ENCODE results near the gene GPBP1.
"Not testable (repeated sequence)": the region's sequence is repeated elsewhere in the genome, so short reads cannot be mapped to it uniquely, and the experiment has no call there.

Gene GPBP1

DNA sequence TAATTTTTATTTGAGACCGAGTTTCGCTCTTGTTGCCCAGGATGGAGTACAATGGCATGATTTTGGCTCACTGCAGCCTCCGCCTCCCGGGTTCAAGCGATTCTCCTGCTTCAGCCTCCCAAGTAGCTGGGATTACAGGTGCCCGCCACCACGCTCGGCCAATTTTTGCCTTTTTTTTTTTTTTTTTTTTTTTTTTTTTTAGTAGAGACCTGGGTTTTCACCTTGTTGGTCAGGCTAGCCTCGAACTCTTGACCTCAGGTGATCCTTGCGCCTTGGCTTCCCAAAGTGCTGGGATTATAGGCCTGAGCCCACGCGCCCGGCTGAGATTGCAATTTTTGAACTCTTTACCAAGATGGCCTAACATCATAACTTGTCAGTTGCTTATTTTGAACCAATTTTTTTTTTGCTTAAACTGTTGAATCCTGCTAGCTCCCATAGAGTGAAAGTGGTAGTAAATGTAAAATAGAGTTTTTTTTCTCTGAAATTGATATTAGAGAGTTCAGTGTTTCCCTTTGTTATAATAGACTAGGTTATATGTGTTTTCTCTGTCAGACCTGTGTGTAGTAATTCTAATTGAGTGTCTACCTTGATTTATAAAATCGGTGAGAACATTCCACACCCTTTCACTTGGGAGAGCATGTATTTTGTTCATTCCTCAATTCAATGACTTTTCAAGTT, 3.8 kb downstream of the GPBP1 start:
- DNase-seq, result no peak

DNA sequence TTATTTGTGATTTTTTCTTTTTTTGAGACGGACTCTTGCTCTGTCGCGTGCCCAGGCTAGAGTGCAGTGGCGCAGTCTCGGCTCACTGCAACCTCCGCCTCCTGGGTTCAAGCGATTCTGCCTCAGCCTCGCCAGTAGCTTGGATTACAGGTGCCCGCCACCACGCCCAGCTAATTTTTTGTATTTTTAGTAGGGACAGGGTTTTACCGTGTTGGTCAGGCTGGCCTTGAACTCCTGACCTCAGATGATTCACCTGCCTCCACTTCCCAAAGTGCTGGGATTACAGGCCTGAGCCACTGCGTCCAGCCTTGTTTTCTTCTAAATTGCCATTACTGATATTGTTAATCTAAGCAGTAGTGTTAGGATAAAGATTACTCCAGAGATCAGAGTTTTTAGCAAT, 4.4 kb downstream of the GPBP1 start:
- not testable (repeated sequence) for DNase-seq

DNA sequence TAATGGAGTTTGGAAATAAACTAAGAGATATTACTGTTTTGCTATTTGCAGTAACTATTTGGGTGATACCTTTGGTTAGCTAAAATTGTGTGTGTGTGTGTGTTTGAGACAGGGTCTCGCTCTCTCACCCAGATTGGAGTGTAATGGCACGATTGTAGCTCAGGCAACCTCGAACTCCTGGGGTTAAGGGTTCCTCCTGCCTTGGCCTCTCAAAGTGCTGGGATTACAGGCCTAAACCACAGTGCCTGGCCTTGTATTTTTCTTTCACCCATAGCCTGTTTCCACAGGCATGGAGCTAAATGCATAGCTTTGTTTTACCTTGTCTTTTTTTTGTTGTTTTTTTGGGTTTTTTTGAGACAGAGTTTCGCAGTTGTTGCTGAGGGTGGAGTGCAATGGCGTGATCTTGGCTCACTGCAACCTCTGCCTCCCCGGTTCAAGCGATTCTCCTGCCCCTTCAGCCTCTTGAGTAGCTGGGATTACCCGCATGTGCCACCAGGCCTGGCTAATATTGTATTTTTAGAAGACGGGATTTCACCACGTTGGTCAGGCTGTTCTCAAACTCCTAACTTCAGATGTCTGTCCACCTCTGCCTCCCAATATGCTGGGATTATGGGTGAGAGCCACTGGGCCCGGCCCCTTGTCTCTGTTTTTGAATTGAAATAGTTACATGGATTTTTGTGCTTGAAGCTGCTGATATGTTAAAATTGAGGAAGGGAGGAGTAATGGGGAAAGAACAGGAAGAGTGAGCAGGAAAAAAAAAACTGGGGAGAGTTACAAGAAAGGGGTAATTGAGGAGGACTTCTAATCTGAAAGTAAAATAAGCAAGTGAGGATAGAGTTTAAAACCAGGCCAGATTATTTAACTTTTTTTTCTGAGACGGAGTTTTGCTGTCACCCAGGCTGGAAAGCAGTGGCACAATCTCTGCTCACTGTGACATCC, 5.7 kb downstream of the GPBP1 start:
- no peak for DNase-seq

DNA sequence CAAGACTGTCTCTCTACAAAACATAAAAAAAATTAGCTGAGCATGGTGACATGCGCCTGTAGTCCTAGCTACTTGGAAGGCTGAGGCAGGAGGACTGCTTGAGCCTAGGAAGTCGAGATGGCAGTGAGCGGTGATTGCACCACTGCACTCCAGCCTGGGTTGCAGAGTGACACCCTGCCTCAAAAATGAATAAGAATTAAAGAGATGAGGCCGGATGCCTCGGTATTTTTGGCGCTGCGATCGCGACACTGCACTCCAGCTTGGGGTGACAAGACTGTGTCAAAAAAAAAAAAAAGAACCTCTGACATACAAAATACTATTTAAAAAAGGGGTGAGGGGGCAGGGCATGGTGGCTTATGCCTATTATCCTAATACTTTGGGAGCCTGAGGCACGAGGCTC, 7.3 kb downstream of the GPBP1 start:
- DNase-seq, result no peak

DNA sequence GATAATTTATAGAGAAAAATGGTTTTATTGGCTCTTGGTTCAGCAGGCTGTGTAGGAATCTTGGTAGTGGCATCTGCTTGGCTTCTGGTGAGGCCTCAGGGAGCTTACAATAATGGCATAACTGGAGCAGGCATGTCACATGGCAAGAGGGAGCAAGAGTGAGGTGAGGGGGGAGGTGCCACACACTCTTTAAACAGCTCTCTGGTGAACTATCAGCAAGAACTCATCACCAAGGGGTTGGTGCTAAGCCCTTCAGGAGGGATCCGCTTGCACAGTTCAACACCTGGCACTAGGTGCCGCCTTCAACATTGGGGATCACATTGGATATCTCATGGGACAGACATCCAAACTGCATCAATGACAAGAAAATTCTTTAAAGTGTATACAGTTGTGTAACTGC, 10.5 kb downstream of the GPBP1 start:
- DNase-seq, result no peak

GRCh38 chr5:57185313-57185712, 11.5 kb downstream of the GPBP1 start:
- DNase-seq, result no peak

GRCh38 chr5:57186194-57186593, 12.3 kb downstream of the GPBP1 start:
- no peak for DNase-seq

GRCh38 chr5:57187977-57188376, 14.1 kb downstream of the GPBP1 start:
- DNase-seq, result not testable (repeated sequence)

- no peak for DNase-seq
These were observed 15.7 kb downstream of the GPBP1 start for GRCh38 chr5:57189515-57189914.

DNA sequence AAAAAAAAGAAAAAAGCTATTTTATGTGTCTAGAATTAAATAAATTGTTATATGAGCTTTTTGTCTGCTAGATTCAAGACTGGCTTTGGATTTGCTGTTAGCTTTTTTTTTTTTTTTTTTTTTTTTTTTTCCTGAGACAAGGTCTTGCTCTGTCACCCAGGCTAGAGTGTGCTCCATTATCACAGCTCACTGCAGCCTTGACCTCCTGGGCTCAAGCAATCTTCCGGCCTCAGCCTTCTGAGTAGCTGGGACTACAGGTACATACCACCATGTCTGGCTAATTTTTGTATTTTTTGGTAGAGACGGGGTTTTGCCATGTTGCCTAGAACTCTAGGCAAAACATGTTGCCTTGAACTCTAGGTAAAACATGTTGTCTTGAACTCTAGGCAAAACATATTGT, 16.7 kb downstream of the GPBP1 start:
- no peak for DNase-seq

DNA sequence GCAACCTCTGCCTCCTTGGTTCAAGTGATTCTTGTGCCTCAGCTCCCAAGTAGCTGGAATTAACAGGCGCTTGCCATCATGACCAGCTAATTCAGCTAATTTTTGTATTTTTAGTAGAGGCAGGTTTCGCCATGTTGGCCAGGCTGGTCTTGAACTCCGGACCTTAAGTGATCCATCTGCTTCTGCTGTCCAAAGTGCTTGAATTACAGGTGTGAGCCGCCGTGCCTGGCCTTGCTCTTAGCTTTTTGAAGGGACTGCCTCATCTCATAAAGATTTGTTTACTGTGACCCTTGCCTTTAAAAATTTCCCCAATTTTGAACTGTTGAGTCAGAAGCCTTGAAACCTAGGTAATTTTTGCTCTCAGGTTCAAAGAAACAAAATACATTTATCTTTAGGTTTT, 17.3 kb downstream of the GPBP1 start:
- no peak for DNase-seq

DNA sequence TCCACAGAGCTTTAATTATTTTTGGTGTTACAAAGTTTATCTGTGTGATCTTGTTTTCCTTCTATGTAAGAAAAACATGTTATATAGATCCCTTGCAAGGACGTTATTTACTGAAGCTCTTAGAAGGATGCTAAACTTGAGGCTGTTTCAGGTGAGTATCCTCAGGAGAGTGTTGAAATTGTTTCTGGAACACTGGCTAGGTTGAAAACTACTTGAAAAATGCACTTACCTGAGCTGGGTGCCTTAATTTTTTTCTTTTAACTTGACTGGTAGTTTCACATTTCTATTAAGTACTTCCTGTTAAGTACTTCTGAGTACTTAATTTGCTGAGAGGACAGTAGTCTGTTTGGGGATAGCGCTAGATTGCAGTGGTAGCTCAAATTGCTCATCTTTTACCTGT, 18.1 kb downstream of the GPBP1 start:
- DNase-seq, result no peak

DNA sequence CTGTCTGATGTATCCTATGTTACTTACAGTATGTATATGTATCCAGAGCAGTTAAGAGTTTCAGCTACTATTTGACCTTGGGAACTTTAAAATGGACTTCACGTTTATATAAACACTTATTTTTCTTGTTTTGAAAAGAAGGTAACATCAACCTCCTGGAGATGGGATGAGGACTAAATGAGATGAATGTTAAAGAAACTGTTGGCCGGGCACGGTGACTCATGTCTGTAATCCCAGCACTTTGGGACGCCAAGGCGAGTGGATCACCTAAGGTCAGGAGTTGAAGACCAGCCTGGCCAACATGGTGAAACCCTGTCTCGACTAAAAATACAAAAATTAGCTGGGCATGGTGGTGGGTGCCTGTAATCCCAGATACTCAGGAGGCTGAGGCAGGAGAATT, 19.0 kb downstream of the GPBP1 start:
- DNase-seq, result not testable (repeated sequence)

DNA sequence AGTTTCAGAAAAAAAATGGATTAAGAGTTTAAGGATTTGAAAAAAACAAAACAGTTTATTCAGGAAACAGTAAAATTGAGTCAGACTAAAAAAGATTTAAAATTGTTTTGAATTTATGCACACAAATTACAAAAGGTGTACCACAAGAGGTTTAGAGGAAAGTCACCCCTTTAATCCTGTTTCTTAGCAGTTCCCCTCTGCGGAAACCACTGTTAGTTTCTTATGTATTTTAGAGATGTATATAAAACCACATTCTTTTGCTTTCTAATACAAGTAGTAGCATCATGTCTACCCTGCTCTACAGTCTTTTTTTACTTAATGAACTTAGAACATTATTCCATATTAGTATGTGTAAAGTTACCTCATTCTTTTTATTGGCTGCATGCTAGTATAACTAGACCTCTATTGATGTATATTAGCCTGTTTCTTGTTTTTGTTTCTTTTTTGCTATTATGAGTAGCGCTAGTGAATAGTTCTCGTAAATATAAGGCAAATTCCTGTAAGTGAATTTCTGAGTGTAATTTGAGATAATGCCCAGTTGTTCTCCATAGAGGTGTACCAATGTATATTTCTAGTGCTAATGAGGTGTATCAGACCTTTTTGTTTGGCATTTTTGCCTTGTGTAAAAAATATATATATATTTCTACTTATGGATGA, 20.0 kb downstream of the GPBP1 start:
- no peak for DNase-seq

DNA sequence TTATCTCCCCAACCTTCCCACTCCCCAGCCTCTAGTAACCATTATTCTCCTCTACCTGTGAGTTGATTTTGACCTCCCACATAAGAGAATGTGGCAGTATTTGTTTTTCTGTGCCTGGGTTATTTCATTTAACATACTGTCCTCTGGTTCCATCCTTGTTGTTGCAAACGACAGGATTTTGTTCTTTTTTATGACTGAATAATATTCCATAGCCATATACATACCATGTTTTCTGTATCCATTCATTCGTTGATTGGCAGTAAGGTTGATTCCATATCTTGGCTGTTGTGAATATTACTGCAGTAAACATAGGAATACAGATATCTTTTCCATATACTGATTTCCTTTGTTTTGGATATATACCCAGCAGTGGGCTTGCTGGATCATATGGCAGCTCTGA, 20.8 kb downstream of the GPBP1 start:
- DNase-seq, result no peak

GRCh38 chr5:57195060-57195459, 21.2 kb downstream of the GPBP1 start:
- DNase-seq, result no peak

GRCh38 chr5:57199866-57200265, 26.0 kb downstream of the GPBP1 start:
- DNase-seq, result no peak

GRCh38 chr5:57202811-57203210, 29.0 kb downstream of the GPBP1 start:
- DNase-seq, result no peak

- DNase-seq, result no peak
These were observed 33.3 kb downstream of the GPBP1 start for GRCh38 chr5:57207007-57207653.

DNA sequence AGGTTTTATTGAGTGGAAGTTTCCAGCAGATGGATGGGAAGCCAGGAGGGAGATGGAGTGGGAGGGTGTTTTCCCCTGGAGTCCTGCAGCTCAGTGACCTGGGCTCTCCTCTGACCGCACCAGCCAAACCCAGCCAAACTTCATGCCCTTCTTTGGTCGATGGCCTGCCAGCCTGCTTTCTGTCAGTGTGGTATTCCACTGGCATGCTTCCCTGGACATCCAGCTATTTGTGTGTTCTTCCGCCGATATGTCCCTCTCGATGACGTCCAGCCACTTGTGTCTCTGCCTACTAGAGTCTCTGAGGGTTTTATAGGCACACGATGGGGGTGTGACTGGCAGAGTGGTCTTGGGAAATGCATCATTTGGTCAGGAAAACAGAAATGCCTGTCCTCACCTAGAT, 33.8 kb downstream of the GPBP1 start:
- no peak for DNase-seq

DNA sequence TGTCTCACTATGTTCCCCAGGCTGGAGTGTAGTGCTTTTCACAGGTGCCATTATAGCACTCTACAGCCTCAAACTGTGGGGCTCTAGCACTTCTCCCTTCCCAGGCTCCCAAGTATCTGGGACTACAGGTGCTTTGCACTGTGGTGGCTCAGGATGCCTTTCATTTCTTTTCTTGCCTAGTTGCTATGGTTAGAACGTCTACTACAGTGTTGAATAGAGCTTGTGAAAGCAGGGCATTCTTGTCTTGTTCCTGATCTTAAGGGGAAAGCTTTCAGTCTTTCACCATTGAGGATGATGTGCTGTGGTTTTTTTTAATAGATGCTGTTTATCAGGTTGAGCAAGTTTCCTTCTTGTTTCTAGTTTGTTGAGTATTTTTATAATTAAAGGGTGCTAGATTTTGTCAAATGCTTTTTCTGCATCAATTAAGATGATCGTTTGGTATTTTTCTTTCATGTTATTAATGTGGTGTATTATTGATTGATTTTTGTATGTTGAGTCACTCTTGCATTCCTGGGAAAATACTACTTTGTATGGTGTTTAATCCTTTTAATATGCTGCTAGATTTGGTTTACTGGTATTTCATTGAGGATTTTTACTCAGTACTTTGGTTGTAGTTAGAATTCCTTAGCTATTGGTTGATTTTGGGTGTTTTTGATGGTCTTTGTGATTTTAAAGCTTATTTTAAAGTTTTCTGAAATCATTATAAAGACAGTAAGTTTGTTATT, 35.6 kb downstream of the GPBP1 start:
- no peak for DNase-seq

GRCh38 chr5:57210633-57211032, 36.8 kb downstream of the GPBP1 start:
- DNase-seq, result no peak

DNA sequence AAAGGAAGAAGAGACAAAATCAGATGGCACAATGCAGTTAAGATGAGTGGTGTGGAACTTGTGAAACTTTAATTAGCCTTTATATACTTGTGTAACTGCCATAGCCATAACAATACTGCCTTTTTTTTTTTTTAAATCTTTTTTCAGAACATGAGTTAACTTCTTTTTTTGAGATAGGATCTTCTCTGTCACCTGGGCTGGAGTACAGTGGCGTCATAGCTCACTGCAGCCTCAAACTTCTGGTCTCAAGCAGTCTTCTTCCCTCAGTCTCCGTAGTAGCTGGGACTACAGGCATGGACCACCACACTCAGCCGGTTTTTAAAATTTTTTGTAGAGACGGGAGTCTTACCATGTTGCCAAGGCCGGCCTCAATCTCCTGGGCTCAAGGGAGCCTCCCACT, 37.2 kb downstream of the GPBP1 start:
- no peak for DNase-seq
